GM12878 (cell line): ENCODE measurements around the gene ABCG4. TPM values are rescaled to one million over a fixed set of nuclear protein-coding genes. Genes with fewer than 3 reads are reported as not detected.

ENCODE experiments used
- ATAC-seq: fragments of 200-7000 bp; cut with Tn5 transposase; 3 replicates; pipeline ENCODE4 v1.9.1; 2020; ENCODE audit warnings: mild to moderate bottlenecking, moderate library complexity
- BruUV-seq: library from RNA; stranded (reverse); fragments of 400-500 nt; replicated peaks from 2 replicates; lab custom pipeline; 2021; lab: Mats Ljungman, UMichigan
- CTCF ChIA-PET: fragments of 300-600 bp; sonication (Branson Sonifier 250); formaldehyde crosslinking; extraction: SDS; loops from one replicate; lab custom pipeline; 2021; ENCODE audit warnings: inconsistent platforms; lab: Yijun Ruan, JAX
- POLR2A ChIA-PET: fragments of 350-600 bp; formaldehyde crosslinking; extraction: SDS; loops from one replicate; lab custom pipeline; 2021; ENCODE audit warnings: inconsistent platforms; lab: Charles Lee
- RAD21 ChIA-PET: fragments of 300-600 bp; sonication (Branson Sonifier 250); formaldehyde crosslinking; loops from one replicate; lab custom pipeline; 2023; ENCODE audit warnings: antibody characterized with exemption; ENCODE audit not compliant: unreplicated experiment; lab: Charles Lee
- SMC1A ChIA-PET: fragments of 300-600 bp; sonication (Branson Sonifier 250); formaldehyde crosslinking; loops from one replicate; lab custom pipeline; 2023; ENCODE audit not compliant: unreplicated experiment, uncharacterized antibody; lab: Charles Lee
- DNase-seq: peaks from one replicate; pipeline ENCODE4 v3.0.0-alpha.2; 2011; ENCODE audit warnings: low read depth, low spot score
- FAIRE-seq: peaks from 3 replicates; lab custom pipeline; 2011; peaks lifted over from hg19 to GRCh38; lab: Jason Lieb, UNC
- H2AFZ ChIP-seq: 2 replicates; pipeline ENCODE4 v1.6.0; 2011; ENCODE audit warnings: low read depth, low read length, control low read depth; ENCODE audit not compliant: control insufficient read depth
- H3K27ac ChIP-seq: 2 replicates; pipeline ENCODE4 v1.5.1; 2011; ENCODE audit warnings: control low read depth; ENCODE audit not compliant: control insufficient read depth, insufficient read depth
- H3K27me3 ChIP-seq, 2 experiments: replicated peaks in 1 of 2; 2 replicates each; pipeline versions ENCODE4 v1.6.0 to v1.6.1; 2011; ENCODE audit warnings: low read length in 1 of 2; ENCODE audit not compliant: control insufficient read depth in 2 of 2, insufficient read depth in 2 of 2
- H3K36me3 ChIP-seq, 2 experiments: 2 replicates each; pipeline ENCODE4 v1.5.1; 2011; ENCODE audit warnings: low read length in 1 of 2; ENCODE audit not compliant: control insufficient read depth in 2 of 2, insufficient read depth in 2 of 2
- H3K4me1 ChIP-seq: 2 replicates; pipeline ENCODE4 v1.6.1; 2011; ENCODE audit warnings: mild to moderate bottlenecking, low read length, moderate library complexity, mixed read lengths; ENCODE audit not compliant: control insufficient read depth, insufficient read depth
- H3K4me2 ChIP-seq: 2 replicates; pipeline ENCODE4 v1.6.0; 2011; ENCODE audit warnings: control low read depth; ENCODE audit not compliant: control insufficient read depth, insufficient read depth
- H3K4me3 ChIP-seq: fragments of 200-600 bp; sonication (generic); 2 replicates; pipeline ENCODE4 v1.5.1; 2016
- H3K79me2 ChIP-seq: 2 replicates; pipeline ENCODE4 v1.6.0; 2011; ENCODE audit warnings: low read length; ENCODE audit not compliant: control insufficient read depth, insufficient read depth
- H3K9ac ChIP-seq: 2 replicates; pipeline ENCODE4 v1.8.0; 2011; ENCODE audit warnings: low read length, control low read depth, mixed read lengths; ENCODE audit not compliant: control insufficient read depth, insufficient read depth
- H3K9me3 ChIP-seq: replicated peaks from 3 replicates; pipeline ENCODE4 v1.5.1; 2011; ENCODE audit warnings: mild to moderate bottlenecking, low read length; ENCODE audit not compliant: control insufficient read depth, insufficient read depth
- H4K20me1 ChIP-seq: 2 replicates; pipeline ENCODE4 v1.6.0; 2011; ENCODE audit not compliant: control insufficient read depth, insufficient read depth
- BACH1 ChIP-seq: fragments of 450-650 bp; IDR thresholded peaks from 2 replicates; pipeline ENCODE4 v1.6.1; 2017; ENCODE audit warnings: mild to moderate bottlenecking, borderline replicate concordance
- CHD1 ChIP-seq: IDR thresholded peaks from 2 replicates; pipeline ENCODE4 v1.6.1; 2012; ENCODE audit warnings: low read depth, low read length, improper control_type of control experiment
- CTCF ChIP-seq, 3 experiments: IDR thresholded peaks in 2 of 3; conservative IDR thresholded peaks in 1 of 3; 2 replicates each; pipeline ENCODE4 v1.5.1; 2011; ENCODE audit warnings: low read depth in 3 of 3, low read length in 3 of 3, mild to moderate bottlenecking in 3 of 3, control low read depth in 2 of 3, moderate library complexity in 2 of 3, inconsistent platforms in 1 of 3, mixed read lengths in 1 of 3; ENCODE audit not compliant: control insufficient read depth in 2 of 3, insufficient read depth in 1 of 3; ENCODE audit errors: extremely low read depth in 1 of 3
- FOXK2 ChIP-seq: fragments of 450-650 bp; IDR thresholded peaks from 2 replicates; pipeline ENCODE4 v1.6.1; 2017; ENCODE audit warnings: mild to moderate bottlenecking, moderate library complexity
- MYB ChIP-seq: fragments of 150-350 bp; IDR thresholded peaks from 2 replicates; pipeline ENCODE4 v1.6.1; 2014; ENCODE audit warnings: mild to moderate bottlenecking, low read depth, low read length, borderline replicate concordance
- NR2F1 ChIP-seq: fragments of 450-650 bp; conservative IDR thresholded peaks from 2 replicates; pipeline ENCODE4 v1.6.1; 2017; ENCODE audit warnings: mild to moderate bottlenecking
- POLR2AphosphoS5 ChIP-seq: IDR thresholded peaks from 2 replicates; pipeline ENCODE4 v1.6.1; 2011; ENCODE audit warnings: mild to moderate bottlenecking, low read length, inconsistent platforms
- RUNX3 ChIP-seq: IDR thresholded peaks from 2 replicates; pipeline ENCODE4 v1.6.1; 2012; ENCODE audit warnings: low read length, inconsistent platforms
- USF2 ChIP-seq: IDR thresholded peaks from 2 replicates; pipeline ENCODE4 v1.6.1; 2011; ENCODE audit warnings: low read depth, low read length, improper control_type of control experiment, borderline replicate concordance
- ZBTB4 ChIP-seq: fragments of 450-650 bp; formaldehyde crosslinking; IDR thresholded peaks from 2 replicates; pipeline ENCODE4 v1.4.0; 2022; ENCODE audit warnings: mild to moderate bottlenecking, moderate library complexity
- ZNF622 ChIP-seq: fragments of 450-650 bp; IDR thresholded peaks from 2 replicates; pipeline ENCODE4 v1.6.1; 2017; ENCODE audit warnings: mild to moderate bottlenecking, inconsistent platforms
- ZSCAN29 ChIP-seq: fragments of 450-650 bp; IDR thresholded peaks from 2 replicates; pipeline ENCODE4 v1.6.1; 2017; ENCODE audit warnings: mild to moderate bottlenecking, moderate library complexity
- WGBS: methylation state at CpG from one replicate; pipeline ENCODE4 v1.1.6; 2016; ENCODE audit warnings: low lambda C conversion rate; ENCODE audit not compliant: insufficient replicate concordance, insufficient coverage; ENCODE audit errors: missing lambda C conversion rate; 5-methylcytosine and 5-hydroxymethylcytosine counted together
- in situ Hi-C: fragments of 300-500 bp; cut with MboI; formaldehyde crosslinking; loops from 9 replicates; pipeline ENCODE4 v1.14.3; 2018; ENCODE audit warnings: mixed read lengths
- intact Hi-C: fragments of 100-400 bp; cut with micrococcal nuclease; formaldehyde crosslinking; loops from one replicate; pipeline ENCODE4 v1.14.2; 2022; ENCODE audit not compliant: unreplicated experiment
- polyA plus RNA-seq, 11 experiments: library from polyadenylated mRNA; depleted of rRNA in 4 of 11; unstranded in 6 of 11; stranded (reverse) in 5 of 11; fragments of >200 nt; fragmentation: Nextera tagmentation in 4 of 11; fragmentation: Illumina TruSeq in 1 of 11; extraction: Ambion mirVana in 4 of 11; extraction: Trizol in 1 of 11; gene quantifications; 1 replicate in 1 of 11; 2 replicates in 10 of 11; pipeline versions ENCODE4 v1.2.1 to v1.2.3, GENCODE V29; 2011 to 2016; ENCODE audit warnings: inconsistent platforms in 2 of 11, missing spikeins in 2 of 11, low read depth in 1 of 11
- total RNA-seq, 4 experiments: library from RNA; depleted of rRNA in 3 of 4; stranded (reverse); fragments of >200 nt in 3 of 4; fragmentation: Illumina TruSeq in 1 of 4; extraction: Trizol in 1 of 4; gene quantifications; 2 replicates each; pipeline versions ENCODE4 v1.2.1 to v1.2.3, GENCODE V29; 2013 to 2021

ABCG4 gene
- total and polyA plus RNA-seq, 10 of the 15 experiments (the other 5 are each of a cell fraction or from before 2014, with no cell fraction given): not detected

- no peak overlapping the region for H3K27ac ChIP-seq
- TF ChIP-seq POLR2AphosphoS5: no peak
- TF ChIP-seq ZNF622: no peak
- TF ChIP-seq, all 136 proteins: peak for 0
- H3K4me1 ChIP-seq: no peaks in the 10 kb centered on the region
- intact Hi-C loops (no loop called here), in situ Hi-C loops (no loop called here)
- H3K36me3 ChIP-seq: no peaks in the 10 kb centered on the region
- no peaks in the 10 kb centered on the region for H4K20me1 ChIP-seq
- no peak overlapping the region for H2AFZ ChIP-seq
- H3K4me3 ChIP-seq: no peak overlapping the region
- no peaks in the 10 kb centered on the region for H3K79me2 ChIP-seq
- no peaks in the 10 kb centered on the region for H3K9me3 ChIP-seq
- H3K27me3 ChIP-seq: 0 out of 4 replicates have a peak, but pooled peaks cover 0 to 2% of the 10 kb centered on the region in 2 experiments
- ChIA-PET CTCF (interaction anchor here (1.3 to 1.8 kb wide), 2 partner anchors 11 to 93 kb away, joined by 3 to 5 read pairs; no protein-coding TSS in a partner anchor), SMC1A (interaction anchor here (0.6 to 1.2 kb wide), 2 partner anchors 16 to 101 kb away, joined by 3 read pairs; no protein-coding TSS in a partner anchor), RAD21 (no interaction called here), POLR2A (interaction anchor here (0.7 to 1.1 kb wide), 2 partner anchors 10 to 20 kb away, joined by 5 read pairs; no protein-coding TSS in a partner anchor)
- DNase-seq (no peak), FAIRE-seq (no peak), ATAC-seq (no peak)
- H3K4me2 ChIP-seq: no peak overlapping the region
- 75% methylated on average over 3 of the region's 3 CpGs for whole genome bisulfite sequencing
- no peak overlapping the region for H3K9ac ChIP-seq
- no TSS peak for BruUV-seq
Observed at GRCh38 chr11:119192111-119192510, 43.3 kb downstream of the ABCG4 start.

DNA sequence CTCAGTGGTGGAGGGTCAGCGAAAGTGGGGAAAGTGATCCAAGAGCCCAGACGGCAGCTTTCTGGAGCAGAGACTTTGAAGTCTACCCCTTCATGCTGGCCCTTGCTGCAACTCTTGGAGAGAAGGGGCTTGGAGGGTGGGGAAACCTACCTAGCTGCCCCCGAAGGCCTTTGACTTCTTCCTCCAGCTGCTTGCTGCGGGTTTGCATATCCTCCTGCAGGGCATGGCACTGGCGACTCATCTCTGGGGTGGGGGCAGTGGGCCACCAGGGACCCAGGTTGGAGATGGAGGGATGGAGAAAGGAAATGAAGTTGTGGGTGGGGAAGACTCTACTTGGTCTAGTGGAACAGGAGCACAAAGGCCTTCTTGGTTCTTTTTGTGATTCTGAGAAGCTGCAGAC lies 44.1 kb downstream of the ABCG4 start:
- H3K27me3 ChIP-seq: 0 out of 4 replicates have a peak, but pooled peaks cover 0 to 2% of the 10 kb centered on the region in 2 experiments
- BruUV-seq: no TSS peak
- no peaks in the 10 kb centered on the region for H3K79me2 ChIP-seq
- CTCF ChIA-PET: interaction anchor here (0.6 to 1.3 kb wide), 2 partner anchors 92 to 156 kb away, joined by 3 read pairs; no protein-coding TSS in a partner anchor
- H3K36me3 ChIP-seq: no peaks in the 10 kb centered on the region
- intact Hi-C loops: no loop called here
- no peak for ATAC-seq
- SMC1A ChIA-PET: interaction anchor here (0.5 to 0.6 kb wide), 2 partner anchors 46 to 170 kb away, joined by 3 read pairs; no protein-coding TSS in a partner anchor
- no peak overlapping the region for H3K27ac ChIP-seq
- POLR2A ChIA-PET: no interaction called here
- H2AFZ ChIP-seq: no peak overlapping the region
- H3K9ac ChIP-seq: no peak overlapping the region
- H3K9me3 ChIP-seq: no peaks in the 10 kb centered on the region
- no peaks in the 10 kb centered on the region for H3K4me1 ChIP-seq
- RAD21 ChIA-PET: no interaction called here
- H3K4me2 ChIP-seq: no peak overlapping the region
- H4K20me1 ChIP-seq: no peaks in the 10 kb centered on the region
- in situ Hi-C loops: no loop called here
- no peak overlapping the region for H3K4me3 ChIP-seq
- 46% methylated on average over 5 of the region's 5 CpGs for WGBS
- no peak for DNase-seq
- FAIRE-seq: no peak
- TF ChIP-seq ZBTB4 (no peak), BACH1 (no peak), FOXK2 (no peak), RUNX3 (no peak), CHD1 (no peak), ZSCAN29 (no peak), MYB (no peak), USF2 (no peak), NR2F1 (no peak), CTCF (IDR thresholded peaks at IDR 0.05 in 2 of 3, conservative IDR thresholded peaks at IDR 0.05 in 1 of 3; ENCODE audit: control insufficient read depth in 2 of 3, extremely low read depth in 1 of 3, insufficient read depth in 1 of 3, low read depth in 3 of 3, low read length in 3 of 3) (no peak)
